Skeletal muscle tissue (tissue), 5 donors: ENCODE data around the gene ANKH. TPM values are rescaled to one million over a fixed set of nuclear protein-coding genes. Genes with fewer than 3 reads are reported as not detected.

Experiments used
- H3K27ac ChIP-seq: one replicate; pipeline ENCODE4 v1.7.0; 2013; ENCODE audit warnings: mild to moderate bottlenecking, low read depth, low read length, inconsistent platforms
- H3K27me3 ChIP-seq, 3 donors: one replicate each; pipeline ENCODE4 v1.7.0; 2013; ENCODE audit warnings: low read length in 3 of 3; ENCODE audit not compliant: control insufficient read depth in 3 of 3, insufficient read depth in 3 of 3
- H3K36me3 ChIP-seq, 3 donors: one replicate each; pipeline ENCODE4 v1.7.0; 2013; ENCODE audit warnings: low read length in 3 of 3; ENCODE audit not compliant: control insufficient read depth in 3 of 3, insufficient read depth in 3 of 3
- H3K4me1 ChIP-seq, 3 donors: one replicate each; pipeline ENCODE4 v1.7.0; 2013; ENCODE audit warnings: low read length in 3 of 3, mild to moderate bottlenecking in 3 of 3; ENCODE audit not compliant: control insufficient read depth in 3 of 3, insufficient read depth in 3 of 3
- H3K4me3 ChIP-seq, 3 donors: one replicate each; pipeline ENCODE4 v1.7.0; 2013; ENCODE audit warnings: low read length in 3 of 3
- H3K9ac ChIP-seq, 3 donors: one replicate each; pipeline ENCODE4 v1.7.0; 2013; ENCODE audit warnings: low read length in 3 of 3, mild to moderate bottlenecking in 3 of 3, moderate library complexity in 2 of 3, low read depth in 1 of 3
- H3K9me3 ChIP-seq, 3 donors: one replicate each; pipeline ENCODE4 v1.7.0; 2013; ENCODE audit warnings: low read length in 3 of 3; ENCODE audit not compliant: control insufficient read depth in 3 of 3
- small RNA-seq: library from RNA; depleted of rRNA; stranded (forward); fragments of <200 nt; gene quantifications from one replicate; pipeline ENCODE3, GENCODE V24; 2014
- total RNA-seq: library from RNA; depleted of rRNA; stranded (reverse); fragments of >200 nt; gene quantifications from one replicate; pipeline ENCODE4 v1.2.3, GENCODE V29; 2014
- donor health status: Osteomylitis.

ANKH gene
- total RNA-seq, 1 donor from 2014 or later = 13.0 TPM

- Histone ChIP-seq H3K9ac (no peak overlapping the region), H3K4me3 (no peak overlapping the region), H3K27ac (no peak overlapping the region), H3K4me1 (peaks cover 13 to 17% (median 16%) of the 10 kb centered on the region in 3 donors), H3K36me3 (no peaks in the 10 kb centered on the region), H3K27me3 (no peaks in the 10 kb centered on the region), H3K9me3 (no peaks in the 10 kb centered on the region)
Measured at GRCh38 chr5:14660833-14661232, 210.7 kb downstream of the ANKH start.

- Histone ChIP-seq H3K9me3 (no peaks in the 10 kb centered on the region), H3K27me3 (no peaks in the 10 kb centered on the region), H3K27ac (no peak overlapping the region), H3K9ac (no peak overlapping the region), H3K36me3 (no peaks in the 10 kb centered on the region), H3K4me1 (peaks cover 6 to 11% (median 9%) of the 10 kb centered on the region in 3 donors), H3K4me3 (no peak overlapping the region)
Measured at GRCh38 chr5:14659821-14660607, 211.6 kb downstream of the ANKH start.

GRCh38 chr5:14656898-14657297 lies 214.7 kb downstream of the ANKH start:
- Histone ChIP-seq H3K9ac (no peak overlapping the region), H3K27ac (no peak overlapping the region), H3K36me3 (no peaks in the 10 kb centered on the region), H3K4me3 (no peak overlapping the region), H3K9me3 (no peaks in the 10 kb centered on the region), H3K4me1 (no peaks in the 10 kb centered on the region), H3K27me3 (no peaks in the 10 kb centered on the region)

- H3K4me1 ChIP-seq = no peaks in the 10 kb centered on the region
- no peak overlapping the region for H3K4me3 ChIP-seq
- H3K27ac ChIP-seq = no peak overlapping the region
- H3K9me3 ChIP-seq = no peaks in the 10 kb centered on the region
- no peaks in the 10 kb centered on the region for H3K27me3 ChIP-seq
- H3K9ac ChIP-seq = no peak overlapping the region
- no peaks in the 10 kb centered on the region for H3K36me3 ChIP-seq
Measured at GRCh38 chr5:14655146-14655741, 216.3 kb downstream of the ANKH start.

Small RNAs within 50 kb of the gene (small RNA-seq; reads per million reads assigned to genes)
- gene HNRNPKP5 = not detected
- not detected for gene MIR4637

Other genes starting within 250 kb of the ANKH start
- gene OTULIN, start 207.1 kb downstream of the ANKH start, total RNA-seq = 10.4 TPM